ENCODE measurements around the gene OR10A5.

- TF ChIP-seq CTCF (conservative IDR thresholded peaks at IDR 0.05 in 1 of 2, IDR thresholded peaks at IDR 0.05 in 1 of 2; ENCODE audit: low read depth in 1 of 2, low read length in 2 of 2) (no peak), EZH2 (IDR thresholded peaks at IDR 0.05; ENCODE audit: low read length, missing control alignments) (no peak)
These were observed 25.8 kb downstream of the OR10A5 start for GRCh38 chr11:6871278-6871677.

Data from fibroblast of lung (primary cell).